Activated CD8-positive, alpha-beta T cell treated with anti-CD3 and anti-CD28 coated beads for 36 hours (primary cell): ENCODE measurements around the gene CLEC16A. TPM values are rescaled to one million over a fixed set of nuclear protein-coding genes. Genes with fewer than 3 reads are reported as not detected.

Source experiments
- ATAC-seq: fragments of 200-7000 bp; cut with Tn5 transposase; one replicate; pipeline ENCODE4 v1.10.0; 2021; ENCODE audit warnings: mild to moderate bottlenecking, moderate library complexity
- CTCF ChIA-PET: fragments of 350-600 bp; sonication (Branson Sonifier 250); formaldehyde crosslinking; loops from one replicate; lab custom pipeline; 2021; ENCODE audit warnings: antibody characterized with exemption; lab: Charles Lee
- POLR2A ChIA-PET: fragments of 350-600 bp; sonication (Branson Sonifier 250); formaldehyde crosslinking; loops from one replicate; lab custom pipeline; 2021; ENCODE audit warnings: antibody characterized with exemption; lab: Charles Lee
- DNase-seq: peaks from one replicate; pipeline ENCODE4 v3.0.0-alpha.2; 2020
- H3K27ac Mint-ChIP-seq: one replicate; pipeline ENCODE4 v1.8.0; 2021; ENCODE audit warnings: mild to moderate bottlenecking, mixed read lengths
- H3K27me3 Mint-ChIP-seq: one replicate; pipeline ENCODE4 v1.8.0; 2021; ENCODE audit warnings: mixed read lengths
- H3K36me3 Mint-ChIP-seq: one replicate; pipeline ENCODE4 v1.8.0; 2021; ENCODE audit warnings: low read depth, mixed read lengths
- H3K4me1 Mint-ChIP-seq: one replicate; pipeline ENCODE4 v1.8.0; 2021; ENCODE audit warnings: low read depth, mixed read lengths
- H3K4me3 Mint-ChIP-seq: one replicate; pipeline ENCODE4 v1.8.0; 2021; ENCODE audit warnings: mild to moderate bottlenecking, moderate library complexity, mixed read lengths
- H3K9me3 Mint-ChIP-seq: one replicate; pipeline ENCODE4 v1.8.0; 2021; ENCODE audit warnings: mixed read lengths
- intact Hi-C: fragments of 100-400 bp; cut with micrococcal nuclease; formaldehyde crosslinking; loops from one replicate; pipeline ENCODE4 v1.10.0; 2022
- total RNA-seq, 2 experiments: library from RNA; stranded (reverse); gene quantifications; one replicate each; pipeline ENCODE4 v1.2.3, GENCODE V29; 2021
- TF ChIP-seq, protein P1 (sequence below): fragments of 200-600 bp; IDR thresholded peaks from one replicate; pipeline ENCODE4 v1.8.0; 2022; ENCODE audit warnings: antibody characterized with exemption, mild to moderate bottlenecking

The CLEC16A gene
- total RNA-seq, 2 experiments from 2014 or later = 20.4 to 21.7 TPM

DNA sequence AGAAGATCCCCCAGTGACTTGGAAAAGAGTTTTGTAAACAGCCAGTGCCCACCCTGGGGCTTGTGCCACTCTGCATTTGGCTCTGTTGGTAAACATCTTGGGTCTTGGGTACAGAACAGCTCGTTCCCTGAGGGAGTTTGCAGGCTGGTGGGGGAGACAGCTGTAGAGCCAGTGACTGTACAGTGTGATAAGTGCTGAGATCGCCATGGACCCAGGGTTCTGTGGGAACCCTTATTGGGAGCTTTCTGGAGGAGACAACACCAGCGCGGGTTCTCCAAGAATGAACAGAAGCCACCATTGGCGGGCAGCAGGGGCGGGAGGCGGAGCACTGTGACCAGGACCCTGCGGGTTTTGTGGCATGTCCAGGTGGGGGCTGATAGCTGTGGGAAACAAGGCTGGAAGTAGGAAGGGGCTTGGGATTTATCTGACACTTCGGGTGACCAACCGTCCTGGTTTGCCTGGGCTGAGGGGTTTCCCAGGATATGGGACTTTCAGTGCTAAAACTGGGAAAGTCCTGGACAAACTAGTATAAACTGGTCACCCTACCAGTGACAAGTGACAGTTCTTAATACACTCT, 2.9 kb downstream of the CLEC16A start:
- H3K4me1 Mint-ChIP-seq = peaks cover 60% of the 10 kb centered on the region
- no peak overlapping the region for H3K27ac Mint-ChIP-seq
- ChIA-PET POLR2A (interaction anchor here (0.7 to 0.9 kb wide), 2 partner anchors 9 to 305 kb away, joined by 3 read pairs; no protein-coding TSS in a partner anchor), CTCF (interaction anchor here (2.4 to 9.9 kb wide), 2 partner anchors 10 to 16 kb away, joined by 7 to 121 read pairs; no protein-coding TSS in a partner anchor)
- no peaks in the 10 kb centered on the region for H3K27me3 Mint-ChIP-seq
- H3K4me3 Mint-ChIP-seq = no peak overlapping the region
- ATAC-seq (no peak), DNase-seq (no peak)
- H3K9me3 Mint-ChIP-seq = no peaks in the 10 kb centered on the region
- intact Hi-C loops = no loop called here
- no peaks in the 10 kb centered on the region for H3K36me3 Mint-ChIP-seq
- TF ChIP-seq, protein P1, sequence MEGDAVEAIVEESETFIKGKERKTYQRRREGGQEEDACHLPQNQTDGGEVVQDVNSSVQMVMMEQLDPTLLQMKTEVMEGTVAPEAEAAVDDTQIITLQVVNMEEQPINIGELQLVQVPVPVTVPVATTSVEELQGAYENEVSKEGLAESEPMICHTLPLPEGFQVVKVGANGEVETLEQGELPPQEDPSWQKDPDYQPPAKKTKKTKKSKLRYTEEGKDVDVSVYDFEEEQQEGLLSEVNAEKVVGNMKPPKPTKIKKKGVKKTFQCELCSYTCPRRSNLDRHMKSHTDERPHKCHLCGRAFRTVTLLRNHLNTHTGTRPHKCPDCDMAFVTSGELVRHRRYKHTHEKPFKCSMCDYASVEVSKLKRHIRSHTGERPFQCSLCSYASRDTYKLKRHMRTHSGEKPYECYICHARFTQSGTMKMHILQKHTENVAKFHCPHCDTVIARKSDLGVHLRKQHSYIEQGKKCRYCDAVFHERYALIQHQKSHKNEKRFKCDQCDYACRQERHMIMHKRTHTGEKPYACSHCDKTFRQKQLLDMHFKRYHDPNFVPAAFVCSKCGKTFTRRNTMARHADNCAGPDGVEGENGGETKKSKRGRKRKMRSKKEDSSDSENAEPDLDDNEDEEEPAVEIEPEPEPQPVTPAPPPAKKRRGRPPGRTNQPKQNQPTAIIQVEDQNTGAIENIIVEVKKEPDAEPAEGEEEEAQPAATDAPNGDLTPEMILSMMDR = no peak

DNA sequence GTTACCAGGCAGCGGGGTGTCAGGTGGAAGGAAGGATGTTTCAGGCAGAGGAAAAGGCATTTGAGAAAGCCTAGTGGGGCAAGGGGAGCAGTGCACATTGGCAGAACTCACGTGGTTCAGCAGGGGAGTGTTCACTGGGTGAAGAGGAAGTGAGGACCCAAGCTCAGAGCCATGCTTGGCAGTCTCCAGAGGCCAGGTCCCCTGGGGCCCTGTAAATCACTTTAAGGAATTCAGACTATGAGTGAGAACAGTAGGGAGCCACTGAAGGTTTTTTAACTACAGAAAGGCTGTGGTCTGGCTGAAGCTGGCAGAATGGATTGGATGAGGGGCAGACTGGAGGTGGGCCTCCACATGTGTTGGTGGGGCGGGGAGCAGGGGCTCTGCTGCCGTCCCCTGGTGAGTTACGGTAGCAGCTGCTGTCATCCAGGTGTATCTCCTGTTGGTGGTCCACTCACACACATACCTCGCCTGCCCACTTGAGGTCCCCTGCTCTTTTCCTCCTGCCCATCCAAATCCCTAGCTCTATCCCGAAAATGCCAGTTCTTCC, 5.1 kb downstream of the CLEC16A start:
- H3K36me3 Mint-ChIP-seq = no peaks in the 10 kb centered on the region
- H3K4me1 Mint-ChIP-seq = peaks cover 57% of the 10 kb centered on the region
- intact Hi-C loops = no loop called here
- H3K27me3 Mint-ChIP-seq = no peaks in the 10 kb centered on the region
- H3K4me3 Mint-ChIP-seq = peak overlapping the region; percentile 18
- peak overlapping the region; percentile 68 for H3K27ac Mint-ChIP-seq
- ATAC-seq (peak; percentile 83), DNase-seq (peak; percentile 75)
- no peaks in the 10 kb centered on the region for H3K9me3 Mint-ChIP-seq
- POLR2A ChIA-PET = interaction anchor here (0.9 to 1.1 kb wide), 3 partner anchors 10 to 306 kb away, joined by 3 to 4 read pairs (median 3); no protein-coding TSS in a partner anchor
- TF ChIP-seq, protein P1 = no peak
- CTCF ChIA-PET = interaction anchor here (1.1 to 9.9 kb wide), 10 partner anchors 8 to 458 kb away, joined by 3 to 121 read pairs (median 4); no protein-coding TSS in a partner anchor

DNA sequence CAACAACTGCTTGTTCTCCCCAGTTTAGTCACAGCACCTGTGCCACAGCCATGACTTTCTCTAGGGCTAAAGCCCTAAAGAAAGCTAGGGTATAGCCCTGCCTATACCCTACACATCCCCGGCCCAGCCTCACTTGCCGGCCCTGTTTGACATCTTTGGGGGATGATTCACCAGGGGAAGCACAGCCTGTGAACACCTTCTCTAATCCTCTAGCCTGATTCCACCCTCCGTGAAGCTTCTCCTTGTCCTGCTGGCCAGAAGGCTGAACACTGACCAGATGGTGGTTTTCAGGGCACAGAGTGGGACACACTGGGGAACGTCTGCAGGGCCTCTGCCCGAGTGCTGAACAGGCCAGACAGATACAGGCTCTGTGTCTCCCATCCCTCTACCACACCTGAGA, 6.0 kb downstream of the CLEC16A start:
- no peaks in the 10 kb centered on the region for H3K9me3 Mint-ChIP-seq
- DNase-seq (no peak), ATAC-seq (no peak)
- H3K4me3 Mint-ChIP-seq = no peak overlapping the region
- H3K4me1 Mint-ChIP-seq = peaks cover 58% of the 10 kb centered on the region
- ChIA-PET POLR2A (interaction anchor here (1.0 kb wide), 1 partner anchor 9 kb away, joined by 3 read pairs; no protein-coding TSS in a partner anchor), CTCF (interaction anchor here (0.7 to 9.9 kb wide), 10 partner anchors 9 to 457 kb away, joined by 3 to 121 read pairs (median 4); no protein-coding TSS in a partner anchor)
- intact Hi-C loops = no loop called here
- TF ChIP-seq, protein P1 = no peak
- H3K36me3 Mint-ChIP-seq = no peaks in the 10 kb centered on the region
- H3K27ac Mint-ChIP-seq = no peak overlapping the region
- no peaks in the 10 kb centered on the region for H3K27me3 Mint-ChIP-seq

DNA sequence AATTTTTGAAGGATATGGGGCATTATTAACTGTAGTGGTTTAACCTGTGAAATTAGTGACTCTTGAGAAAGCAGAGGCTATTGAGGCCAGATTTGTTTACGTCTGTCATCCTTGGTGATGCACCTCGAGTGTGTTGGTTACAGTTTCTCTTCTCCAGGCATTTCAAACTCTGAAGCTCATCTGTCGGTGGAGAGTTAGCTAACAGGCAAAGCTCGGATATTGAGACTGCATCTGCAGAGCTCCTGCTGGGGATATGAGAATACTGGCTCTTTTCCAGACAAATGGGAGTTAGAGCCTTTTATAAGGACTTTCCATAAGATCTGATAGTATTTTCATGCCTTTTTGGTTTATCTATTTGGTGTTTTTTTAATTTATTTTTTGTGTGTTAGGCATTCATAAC, 6.7 kb downstream of the CLEC16A start:
- ChIA-PET POLR2A (no interaction called here), CTCF (interaction anchor here (0.9 to 9.9 kb wide), 8 partner anchors 10 to 456 kb away, joined by 3 to 121 read pairs (median 4); no protein-coding TSS in a partner anchor)
- no peak overlapping the region for H3K27ac Mint-ChIP-seq
- H3K27me3 Mint-ChIP-seq = no peaks in the 10 kb centered on the region
- TF ChIP-seq, protein P1 = no peak
- H3K4me1 Mint-ChIP-seq = peaks cover 53% of the 10 kb centered on the region
- no peaks in the 10 kb centered on the region for H3K36me3 Mint-ChIP-seq
- H3K4me3 Mint-ChIP-seq = no peak overlapping the region
- H3K9me3 Mint-ChIP-seq = no peaks in the 10 kb centered on the region
- intact Hi-C loops = no loop called here
- DNase-seq = no peak
- ATAC-seq = no peak

DNA sequence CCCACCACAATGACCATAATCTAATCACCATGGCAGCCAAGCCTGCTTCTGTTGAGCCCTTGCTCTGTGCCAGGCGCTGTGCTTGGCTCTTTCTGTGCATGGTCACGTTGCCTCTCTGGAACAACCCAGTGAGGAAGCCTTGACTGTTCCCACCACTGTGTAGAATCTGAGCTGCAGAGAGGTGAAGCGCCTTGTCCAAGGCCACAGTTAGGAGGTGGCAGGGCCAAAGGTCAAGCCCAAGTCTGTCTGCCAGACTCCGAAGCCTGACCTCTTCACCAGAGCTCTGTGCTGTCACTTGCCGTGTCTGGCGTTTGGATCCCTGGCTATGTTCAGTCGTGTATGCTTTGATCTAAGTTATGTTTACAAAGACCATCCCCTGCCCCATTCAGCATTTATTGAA, 10.5 kb downstream of the CLEC16A start:
- ATAC-seq = no peak
- Mint-ChIP-seq H3K36me3 (peaks cover 5% of the 10 kb centered on the region), H3K4me1 (peaks cover 38% of the 10 kb centered on the region), H3K27me3 (no peaks in the 10 kb centered on the region), H3K4me3 (no peak overlapping the region), H3K27ac (peak overlapping the region; percentile 16), H3K9me3 (no peaks in the 10 kb centered on the region)
- POLR2A ChIA-PET = interaction anchor here (1.1 to 4.2 kb wide), 2 partner anchors 29 to 300 kb away, joined by 3 to 20 read pairs; partner anchors contain the start of gene SOCS1
- CTCF ChIA-PET = interaction anchor here (0.8 to 9.9 kb wide), 21 partner anchors 8 to 683 kb away, joined by 3 to 121 read pairs (median 3); partner anchors contain the start of genes CLEC16A and SOCS1
- intact Hi-C loops = no loop called here
- no peak for DNase-seq
- TF ChIP-seq, protein P1 = no peak
